ENCODE measurements around the gene SPATA18. TPM values are rescaled to one million over a fixed set of nuclear protein-coding genes. Genes with fewer than 3 reads are reported as not detected.

SPATA18 gene
- 1.6 TPM for total RNA-seq
- long read RNA-seq, partial matches to known transcripts: 0 of 7 reads
- long read RNA-seq, other reads (novel, unspliced or antisense): 4 of 7 reads

GRCh38 chr4:52051213-52051614 is at the start of gene SPATA18:
Gene SPATA18 (plus strand): TSS chr4:52051304. CDS start chr4:52051705, 401 bp downstream.
- H3K27me3 ChIP-seq (ENCODE audit: low read depth): peaks cover 19% of the 10 kb centered on the region
- TF ChIP-seq CTCF (IDR thresholded peaks at IDR 0.05; ENCODE audit: borderline replicate concordance): no peak
- no peaks in the 10 kb centered on the region for H3K9me3 ChIP-seq (replicated peaks)
- peaks cover 22% of the 10 kb centered on the region for H3K4me1 ChIP-seq
- H3K27ac ChIP-seq (replicated peaks): peak within 1 kb of the TSS; percentile 74
- H3K36me3 ChIP-seq: no peaks in the 10 kb centered on the region
- peak within 1 kb of the TSS; percentile 74 for H3K4me3 ChIP-seq
- intact Hi-C loops (cut with micrococcal nuclease): no loop called here
- peak; percentile 31 for DNase-seq

GRCh38 chr4:52001616-52002015 is 49.5 kb upstream of the SPATA18 start:
- H3K36me3 ChIP-seq: no peaks in the 10 kb centered on the region
- DNase-seq: no peak
- no peaks in the 10 kb centered on the region for H3K9me3 ChIP-seq (replicated peaks)
- TF ChIP-seq CTCF (IDR thresholded peaks at IDR 0.05; ENCODE audit: borderline replicate concordance): no peak
- no peak overlapping the region for H3K4me3 ChIP-seq
- no peaks in the 10 kb centered on the region for H3K4me1 ChIP-seq
- H3K27ac ChIP-seq (replicated peaks): no peak overlapping the region
- intact Hi-C loops (cut with micrococcal nuclease): no loop called here
- H3K27me3 ChIP-seq (ENCODE audit: low read depth): no peaks in the 10 kb centered on the region

- intact Hi-C loops (cut with micrococcal nuclease): no loop called here
Measured at GRCh38 chr4:52004414-52004813, 46.7 kb upstream of the SPATA18 start.

GRCh38 chr4:52005604-52006273 is 45.4 kb upstream of the SPATA18 start:
- Histone ChIP-seq H3K4me3 (no peak overlapping the region), H3K4me1 (no peaks in the 10 kb centered on the region), H3K9me3 (replicated peaks) (no peaks in the 10 kb centered on the region), H3K36me3 (peaks cover 5% of the 10 kb centered on the region), H3K27me3 (ENCODE audit: low read depth) (no peaks in the 10 kb centered on the region), H3K27ac (replicated peaks) (no peak overlapping the region)
- intact Hi-C loops (cut with micrococcal nuclease): no loop called here
- DNase-seq: no peak
- TF ChIP-seq CTCF (IDR thresholded peaks at IDR 0.05; ENCODE audit: borderline replicate concordance): no peak

More at GRCh38 chr4:52004414-52004813, 46.7 kb upstream of the SPATA18 start:
- H3K27me3 ChIP-seq (ENCODE audit: low read depth): no peaks in the 10 kb centered on the region
- H3K4me1 ChIP-seq: no peaks in the 10 kb centered on the region
- TF ChIP-seq CTCF (IDR thresholded peaks at IDR 0.05; ENCODE audit: borderline replicate concordance): no peak
- H3K9me3 ChIP-seq (replicated peaks): no peaks in the 10 kb centered on the region
- H3K36me3 ChIP-seq: no peaks in the 10 kb centered on the region
- DNase-seq: no peak
- H3K4me3 ChIP-seq: no peak overlapping the region
- H3K27ac ChIP-seq (replicated peaks): no peak overlapping the region

GRCh38 chr4:52006887-52007286 is 44.2 kb upstream of the SPATA18 start:
- intact Hi-C loops (cut with micrococcal nuclease): no loop called here
- no peak for DNase-seq
- Histone ChIP-seq H3K27ac (replicated peaks) (no peak overlapping the region), H3K4me1 (no peaks in the 10 kb centered on the region), H3K9me3 (replicated peaks) (no peaks in the 10 kb centered on the region), H3K27me3 (ENCODE audit: low read depth) (no peaks in the 10 kb centered on the region), H3K36me3 (peaks cover 17% of the 10 kb centered on the region), H3K4me3 (no peak overlapping the region)
- no peak for TF ChIP-seq CTCF (IDR thresholded peaks at IDR 0.05; ENCODE audit: borderline replicate concordance)
